ENCODE results near the gene NUDCD3.
"Not testable (repeated sequence)": the region's sequence is repeated elsewhere in the genome, so short reads cannot be mapped to it uniquely, and the experiment has no call there.

DNA sequence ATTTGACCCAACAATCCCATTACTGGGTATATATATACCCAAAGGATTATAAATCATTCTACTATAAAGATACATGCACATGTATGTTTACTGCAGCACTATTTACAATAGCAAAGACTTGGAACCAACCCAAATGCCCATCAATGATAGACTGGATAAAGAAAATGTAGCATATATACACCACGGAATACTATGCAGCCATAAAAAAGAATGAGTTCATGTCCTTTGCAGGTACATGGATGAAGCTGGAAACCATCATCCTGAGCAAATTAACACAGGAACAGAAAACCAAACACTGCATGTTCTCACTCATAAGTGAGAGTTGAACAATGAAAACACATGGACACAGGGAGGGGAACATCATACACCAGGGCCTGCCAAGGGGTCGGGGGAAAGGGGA lies 65.7 kb downstream of the NUDCD3 start:
- TF ChIP-seq EZH2phosphoT487 (IDR thresholded peaks at IDR 0.05; ENCODE audit: borderline replicate concordance); POLR2A (IDR thresholded peaks at IDR 0.05; ENCODE audit: borderline replicate concordance, extremely low read depth, insufficient read depth, insufficient read length): not testable (repeated sequence)
- TF ChIP-seq, protein P1, sequence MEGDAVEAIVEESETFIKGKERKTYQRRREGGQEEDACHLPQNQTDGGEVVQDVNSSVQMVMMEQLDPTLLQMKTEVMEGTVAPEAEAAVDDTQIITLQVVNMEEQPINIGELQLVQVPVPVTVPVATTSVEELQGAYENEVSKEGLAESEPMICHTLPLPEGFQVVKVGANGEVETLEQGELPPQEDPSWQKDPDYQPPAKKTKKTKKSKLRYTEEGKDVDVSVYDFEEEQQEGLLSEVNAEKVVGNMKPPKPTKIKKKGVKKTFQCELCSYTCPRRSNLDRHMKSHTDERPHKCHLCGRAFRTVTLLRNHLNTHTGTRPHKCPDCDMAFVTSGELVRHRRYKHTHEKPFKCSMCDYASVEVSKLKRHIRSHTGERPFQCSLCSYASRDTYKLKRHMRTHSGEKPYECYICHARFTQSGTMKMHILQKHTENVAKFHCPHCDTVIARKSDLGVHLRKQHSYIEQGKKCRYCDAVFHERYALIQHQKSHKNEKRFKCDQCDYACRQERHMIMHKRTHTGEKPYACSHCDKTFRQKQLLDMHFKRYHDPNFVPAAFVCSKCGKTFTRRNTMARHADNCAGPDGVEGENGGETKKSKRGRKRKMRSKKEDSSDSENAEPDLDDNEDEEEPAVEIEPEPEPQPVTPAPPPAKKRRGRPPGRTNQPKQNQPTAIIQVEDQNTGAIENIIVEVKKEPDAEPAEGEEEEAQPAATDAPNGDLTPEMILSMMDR (IDR thresholded peaks at IDR 0.05 in 2 of 3, conservative IDR thresholded peaks at IDR 0.05 in 1 of 3; ENCODE audit: borderline replicate concordance in 1 of 3, insufficient read depth in 1 of 3, low read depth in 2 of 3, low read length in 2 of 3), result not testable (repeated sequence)
